22Rv1 (cell line): ENCODE measurements around the gene F5.

Experiments
- CTCF ChIP-seq: fragments of 450-650 bp; IDR thresholded peaks from 2 replicates; pipeline ENCODE4 v1.5.1; 2017; ENCODE audit warnings: mild to moderate bottlenecking
- ZFX ChIP-seq: fragments of 450-650 bp; IDR thresholded peaks from 2 replicates; pipeline ENCODE4 v1.6.1; 2017; ENCODE audit warnings: antibody characterized with exemption, borderline replicate concordance

- TF ChIP-seq CTCF: no peak
- no peak for TF ChIP-seq ZFX
Measured at GRCh38 chr1:169561692-169562091, 24.6 kb downstream of the F5 start.
